Left renal cortex interstitium (tissue), 4 donors: ENCODE data around the gene VPS26A. TPM values are rescaled to one million over a fixed set of nuclear protein-coding genes. Genes with fewer than 3 reads are reported as not detected.
A peak's percentile ranks its signal among the peaks of the same experiment; 100 is the strongest.

Experiments
- DNase-seq, 4 donors: peaks; one replicate each; pipeline ENCODE4 v3.0.0-alpha.2; 2013; ENCODE audit warnings: low read depth in 4 of 4, low spot score in 2 of 4, missing footprints in 1 of 4
- polyA plus RNA-seq, 4 donors: library from polyadenylated mRNA; unstranded; fragments of 120-200 nt; gene quantifications; one replicate each; pipeline ENCODE4 v1.2.1, GENCODE V29; 2013; ENCODE audit not compliant: insufficient read length in 4 of 4

The VPS26A gene
- polyA plus RNA-seq = 10 to 100 TPM; 73.0 to 89.5 (median 80.6) TPM

DNA sequence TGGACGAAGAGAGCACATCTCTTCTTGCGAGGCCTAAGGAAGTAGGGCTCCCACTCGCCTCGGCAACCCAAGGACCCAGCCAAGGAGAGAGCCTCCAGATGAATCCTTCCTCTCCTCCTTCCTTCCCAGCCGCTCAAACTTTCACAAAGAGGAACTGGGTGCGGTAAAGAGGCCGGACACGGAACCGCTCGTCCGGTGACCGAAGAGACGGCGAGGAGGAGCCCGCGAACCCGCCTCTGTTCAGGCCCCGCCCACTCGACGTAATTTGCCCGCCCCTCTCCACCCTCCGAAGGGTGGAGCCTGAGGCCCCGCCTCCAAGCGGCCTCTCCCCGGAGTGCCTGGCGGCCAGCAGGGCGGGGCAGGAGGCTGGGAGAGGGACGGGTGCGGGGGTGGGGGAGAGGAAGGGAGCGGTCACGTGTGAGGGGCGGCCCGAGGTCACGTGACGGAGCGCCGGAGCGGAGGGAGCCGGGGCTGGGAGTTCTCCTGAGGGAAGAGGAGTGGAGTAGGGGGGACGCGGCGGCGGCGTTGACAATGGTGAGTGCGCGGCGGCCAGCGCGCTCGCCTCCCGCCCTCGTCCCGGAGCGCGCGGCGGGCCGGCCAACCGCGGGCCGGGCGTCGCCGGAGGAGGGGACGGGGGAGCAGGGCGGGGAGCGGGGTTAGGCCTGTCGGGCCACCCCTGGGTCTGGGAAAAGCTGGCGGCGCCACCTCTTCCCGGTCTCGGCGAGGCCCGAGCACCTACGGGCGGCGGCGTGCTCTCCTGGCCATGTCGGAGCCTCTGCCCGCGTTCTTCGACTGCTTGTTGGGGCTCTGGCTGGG is at the start of gene VPS26A:
TSS of gene VPS26A (plus strand) at position 432 of the 816 bp plus-strand sequence. CDS start at position 532, 100 bp downstream.
- DNase-seq = peak; percentile 96 to 97 (median 97)

DNA sequence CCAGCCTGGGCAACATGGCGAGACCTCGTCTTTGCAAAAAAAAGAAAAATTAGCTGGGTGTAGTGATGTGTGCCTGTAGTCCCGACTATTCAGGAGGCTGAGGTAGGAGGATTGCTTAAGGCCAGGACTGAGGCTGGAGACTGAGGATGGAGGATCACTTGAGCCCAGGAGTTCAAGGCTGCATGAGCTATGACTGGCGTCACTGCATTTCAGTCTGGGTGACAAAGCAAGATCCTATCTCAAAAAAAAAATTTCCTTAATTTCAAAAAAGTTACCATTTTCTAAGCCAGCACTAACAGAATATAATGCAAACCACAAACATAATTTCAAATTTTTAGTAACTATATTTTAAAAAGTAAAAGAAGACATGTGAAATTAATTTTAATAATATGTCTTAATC is 49.4 kb upstream of the VPS26A start:
- DNase-seq = no peak

GRCh38 chr10:69075431-69075830 is 48.5 kb upstream of the VPS26A start:
- no peak for DNase-seq

DNA sequence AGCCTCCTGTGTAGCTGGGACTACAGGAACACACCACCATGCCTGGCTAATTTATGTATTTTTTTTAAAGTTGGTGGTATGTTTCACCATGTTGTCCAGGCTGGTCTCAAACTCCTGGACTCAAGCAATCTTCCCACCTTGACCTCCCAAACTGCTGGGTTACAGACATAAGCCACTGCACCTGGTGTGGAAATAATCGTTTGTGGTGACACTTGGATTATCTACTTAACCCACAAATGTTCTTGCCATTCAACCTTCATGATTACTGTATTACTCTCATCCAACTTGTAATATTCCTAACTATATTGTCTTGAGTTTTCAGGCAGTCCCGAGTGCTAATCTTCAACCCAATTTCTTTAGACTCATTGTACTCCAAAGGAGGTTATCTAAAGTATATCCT is 45.7 kb upstream of the VPS26A start:
- DNase-seq = no peak

DNA sequence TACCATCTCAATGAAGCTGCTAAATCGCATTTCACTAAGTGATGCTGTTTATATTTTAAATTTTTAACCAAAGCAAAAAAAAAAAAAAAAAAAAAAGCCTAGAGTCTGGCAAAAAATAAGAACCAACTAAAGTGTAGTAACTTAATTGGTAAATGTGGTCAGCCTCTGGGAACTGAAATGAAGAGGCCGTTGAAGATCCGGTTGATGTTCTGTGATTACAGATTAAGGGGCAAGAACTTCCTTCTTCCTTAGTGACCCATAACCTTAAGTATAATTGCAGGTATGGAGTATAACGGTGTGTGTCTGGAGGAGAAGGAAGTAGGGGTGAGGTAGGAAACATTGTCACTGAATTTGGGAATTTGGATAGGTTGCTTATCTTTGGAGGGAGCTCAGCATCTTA is 43.8 kb upstream of the VPS26A start:
- DNase-seq = no peak

- DNase-seq = no peak
Measured at GRCh38 chr10:69086001-69086509, 37.9 kb upstream of the VPS26A start.

- no peak for DNase-seq
Measured at GRCh38 chr10:69087590-69088470, 36.1 kb upstream of the VPS26A start, which contains the start of gene SRGN. SRGN (plus strand) TSS chr10:69088103; CDS start chr10:69088158, 55 bp downstream.

- DNase-seq = no peak
Measured at GRCh38 chr10:69088471-69088769, 35.6 kb upstream of the VPS26A start.

DNA sequence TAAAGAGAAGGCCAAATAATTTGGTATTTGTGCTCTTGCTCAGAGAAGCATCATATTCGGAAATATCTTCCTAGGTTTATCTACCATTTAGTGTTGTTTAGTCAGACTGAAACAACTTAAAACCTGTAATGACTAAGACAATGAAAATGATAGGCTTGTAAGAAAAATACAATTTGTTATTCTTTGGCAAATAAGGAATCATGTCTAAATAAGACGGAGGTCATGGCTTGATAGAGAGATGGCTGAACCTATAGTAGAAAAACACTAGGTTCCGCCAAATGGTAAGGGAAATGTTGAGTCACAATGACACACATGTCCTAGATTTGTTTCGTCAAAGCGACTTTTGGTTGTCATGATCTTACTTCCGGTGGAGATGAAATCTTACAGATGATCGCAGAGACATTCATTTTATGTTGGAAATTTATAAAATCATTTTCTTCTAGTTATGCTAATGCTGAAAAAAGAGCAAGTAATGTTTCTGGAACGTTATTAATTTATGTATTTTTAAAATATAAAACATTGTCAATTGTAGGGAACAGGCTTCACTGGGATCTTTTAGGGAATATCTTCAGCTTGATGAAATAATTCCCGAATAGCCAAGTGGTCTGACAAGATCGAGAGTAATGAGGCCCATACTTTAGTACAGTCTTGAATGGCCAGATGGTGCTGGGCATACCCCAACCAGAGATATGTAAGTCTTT is 35.0 kb upstream of the VPS26A start:
- DNase-seq = no peak

- DNase-seq = no peak
Measured at GRCh38 chr10:69089638-69090599, 34.1 kb upstream of the VPS26A start.

DNA sequence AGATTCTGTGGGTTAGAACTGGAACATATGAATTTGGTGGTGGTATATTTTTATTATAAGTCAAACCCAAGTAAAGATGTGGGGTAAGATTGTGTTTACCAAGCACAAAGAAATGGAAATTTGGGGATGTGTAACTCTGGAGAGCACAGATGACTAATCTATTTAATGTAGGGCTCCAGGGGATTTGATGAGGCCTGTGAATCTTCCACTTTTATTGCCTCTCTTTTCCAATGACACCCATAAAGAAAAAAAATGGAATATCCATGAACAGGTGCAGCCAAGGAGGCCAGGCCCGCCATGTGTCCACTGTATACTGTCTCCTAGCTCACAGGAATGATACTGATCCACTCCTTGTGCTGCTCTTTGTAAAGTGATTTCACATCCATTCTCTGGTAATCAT is 33.3 kb upstream of the VPS26A start:
- DNase-seq = no peak

DNA sequence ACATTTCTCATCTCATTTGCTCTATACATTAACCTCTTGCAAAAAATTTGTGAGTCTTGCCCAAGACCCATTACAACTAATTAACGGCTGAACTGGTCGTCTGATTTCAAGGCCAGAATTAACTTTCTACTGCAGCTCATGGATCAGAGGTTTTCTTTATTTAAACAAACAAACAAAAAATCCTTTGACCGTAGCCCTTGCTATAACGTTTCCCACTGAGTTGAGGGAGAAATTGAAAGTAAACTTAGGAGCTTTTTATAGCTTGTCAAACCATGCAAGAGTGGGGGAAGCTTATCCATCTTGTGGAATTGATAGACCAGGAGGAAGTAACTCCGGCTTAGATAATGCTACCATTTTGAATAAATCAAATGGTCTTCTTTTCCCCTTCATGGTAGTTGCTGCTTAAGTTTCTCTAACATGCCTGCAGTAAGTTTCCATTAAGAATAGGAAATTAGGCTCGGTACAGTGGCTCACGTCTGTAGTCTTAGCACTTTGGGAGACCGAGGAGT is 32.8 kb upstream of the VPS26A start:
- DNase-seq = no peak

DNA sequence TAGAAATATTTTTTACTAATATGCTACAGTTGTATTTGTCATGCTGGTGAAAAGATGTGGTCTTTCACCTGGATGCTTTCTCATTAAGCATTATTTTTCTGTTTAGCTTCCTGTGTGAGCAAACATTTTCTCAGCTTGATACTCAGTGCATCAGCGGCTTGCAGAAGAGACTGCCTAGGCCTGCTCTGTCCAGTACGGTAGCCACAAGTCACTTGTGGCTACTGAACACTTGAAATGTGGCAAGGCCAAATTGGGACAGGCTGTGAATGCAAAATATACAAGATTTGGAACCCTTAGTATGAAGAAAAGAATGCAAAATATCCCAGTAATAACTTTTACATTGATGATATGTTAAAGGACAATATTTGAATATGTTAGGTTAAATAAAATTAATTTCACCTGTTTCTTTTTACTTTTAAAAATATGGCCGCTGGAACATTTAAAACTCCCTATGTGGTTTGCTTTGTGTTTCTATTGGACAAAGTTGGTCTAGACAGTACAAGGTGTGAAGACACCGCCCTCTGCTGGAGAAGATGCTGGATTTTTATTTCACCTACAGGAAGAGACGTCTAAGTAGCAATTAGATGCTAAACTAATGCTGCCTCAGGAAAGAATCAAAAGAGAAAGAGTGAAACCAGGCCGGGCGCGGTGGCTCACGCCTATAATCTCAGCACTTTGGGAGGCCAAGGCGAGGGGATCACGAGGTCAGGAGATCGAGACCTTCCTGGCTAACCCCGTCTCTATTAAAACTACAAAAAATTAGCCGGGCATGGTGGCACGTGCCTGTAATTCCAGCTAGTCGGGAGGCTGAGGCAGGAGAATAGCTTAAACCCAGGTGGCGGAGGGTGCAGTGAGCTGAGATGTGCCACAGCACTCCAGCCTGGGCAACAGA is 30.8 kb upstream of the VPS26A start:
- DNase-seq = peak; percentile 34 to 76 (median 60)

GRCh38 chr10:69093933-69094332 is 30.0 kb upstream of the VPS26A start:
- no peak for DNase-seq

GRCh38 chr10:69096045-69096444 is 27.9 kb upstream of the VPS26A start:
- no peak for DNase-seq

DNA sequence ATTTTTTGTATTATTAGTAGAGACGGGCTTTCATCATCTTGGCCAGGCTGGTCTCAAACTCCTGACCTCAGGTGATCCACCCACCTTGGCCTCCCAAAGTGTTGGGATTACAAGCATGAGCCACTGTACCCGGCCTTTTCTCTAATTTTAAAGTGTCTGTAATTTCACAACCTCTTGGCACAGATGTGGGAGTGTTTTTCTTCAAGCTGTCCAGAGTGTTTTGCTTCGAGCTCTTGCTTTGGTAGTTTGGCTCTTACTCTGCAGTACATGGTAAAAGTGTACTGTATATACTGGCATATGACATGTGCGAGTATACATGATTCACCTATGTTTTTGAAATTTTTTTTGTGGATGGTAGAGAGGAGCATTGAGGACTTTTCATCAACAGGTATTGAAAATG is 26.2 kb upstream of the VPS26A start:
- no peak for DNase-seq

DNA sequence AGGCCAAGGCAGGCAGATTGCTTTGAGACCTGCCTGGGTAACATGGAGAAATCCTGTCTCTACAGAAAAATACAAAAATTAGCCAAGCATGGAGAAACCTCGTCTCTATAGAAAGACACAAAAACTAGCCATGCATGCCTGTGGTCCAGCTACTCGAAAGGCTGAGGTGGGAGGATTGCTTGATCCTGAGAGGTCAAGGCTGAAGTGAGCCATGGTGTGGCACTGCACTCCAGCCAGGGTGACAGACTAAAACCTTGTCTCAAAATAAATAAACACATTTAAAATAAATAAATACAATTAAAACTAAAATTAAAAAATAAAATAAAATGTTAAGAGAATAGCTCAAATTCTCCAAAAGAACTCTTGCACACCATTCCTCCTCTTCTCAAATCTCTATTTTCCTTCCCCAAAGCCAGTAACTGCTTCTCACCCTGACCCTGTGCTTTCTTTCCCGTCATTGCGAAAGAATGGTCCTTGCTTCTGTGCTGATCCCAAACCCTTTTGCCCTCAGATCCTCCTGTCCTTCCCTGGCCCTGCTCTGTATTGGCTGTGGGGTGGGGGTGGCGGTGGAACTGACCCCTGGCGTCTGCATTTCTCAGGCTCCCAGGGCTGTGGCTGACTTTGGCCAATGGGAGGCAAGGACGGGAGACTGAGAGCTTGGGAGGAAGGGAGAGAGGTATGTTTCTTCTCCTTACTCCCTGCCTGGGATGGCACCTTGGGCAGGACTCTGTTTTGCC is 23.7 kb upstream of the VPS26A start:
- no peak for DNase-seq
